HEK293T (cell line): ENCODE results near the gene SLC17A2.

Experiments
- ARNT ChIP-seq: fragments of 450-650 bp; IDR thresholded peaks from 2 replicates; pipeline ENCODE4 v1.6.1; 2017; ENCODE audit warnings: mild to moderate bottlenecking
- BHLHE40 ChIP-seq: fragments of 450-650 bp; IDR thresholded peaks from 2 replicates; pipeline ENCODE4 v1.6.1; 2016; ENCODE audit warnings: mild to moderate bottlenecking, moderate library complexity, borderline replicate concordance
- SUZ12 ChIP-seq: fragments of 450-650 bp; IDR thresholded peaks from 2 replicates; pipeline ENCODE4 v1.6.1; 2016; ENCODE audit warnings: mild to moderate bottlenecking

DNA sequence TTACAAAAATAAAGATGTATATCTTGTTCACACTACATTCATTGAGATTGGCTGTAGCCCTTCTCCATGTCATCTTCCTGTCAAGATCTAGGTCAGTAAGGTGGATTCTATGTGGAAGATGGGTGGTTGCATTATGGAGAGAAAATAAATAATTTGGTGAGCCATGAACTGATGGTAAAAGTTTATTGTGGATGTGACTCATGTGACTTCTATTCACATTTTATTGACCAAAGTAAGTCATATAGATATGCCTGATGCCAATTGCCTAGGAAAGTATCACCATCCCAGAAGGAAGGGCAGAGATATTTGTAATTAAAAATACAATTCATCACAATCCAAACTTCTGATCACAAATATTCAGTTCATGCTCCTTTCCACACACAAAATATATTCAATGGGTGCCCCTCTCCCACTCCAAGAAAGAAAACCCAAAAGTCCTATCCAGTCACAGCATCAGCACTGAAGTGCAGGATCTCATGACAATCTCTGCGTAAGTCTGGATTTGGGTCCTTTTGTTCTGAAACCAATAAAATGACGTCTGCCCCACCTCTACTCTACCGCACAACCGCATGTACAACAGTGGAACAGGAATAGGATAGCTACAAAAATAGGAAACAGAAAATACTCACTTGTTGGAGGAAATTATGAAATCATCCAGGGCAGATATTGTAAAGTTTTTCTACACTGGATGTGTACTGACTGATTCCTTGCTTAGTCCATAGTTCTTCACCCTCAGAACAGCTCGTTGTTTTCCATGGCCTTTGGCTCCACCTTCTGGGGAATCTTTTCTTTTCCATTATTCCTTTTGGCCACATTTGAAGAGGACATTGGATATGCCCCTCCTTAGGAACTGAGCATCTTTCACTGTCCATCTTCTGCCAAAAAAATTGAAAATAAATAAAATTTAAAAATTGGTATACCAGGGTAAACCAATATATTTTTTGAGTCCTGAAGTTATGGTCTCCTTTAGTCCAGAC is 40.3 kb downstream of the SLC17A2 start:
- TF ChIP-seq SUZ12 (no peak), ARNT (no peak), BHLHE40 (no peak)
